GM23248 (cell line): ENCODE measurements around the gene TNS2. TPM values are rescaled to one million over a fixed set of nuclear protein-coding genes. Genes with fewer than 3 reads are reported as not detected.

Source experiments
- DNase-seq: peaks from one replicate; pipeline ENCODE4 v3.0.0-alpha.2; 2015
- H2AFZ ChIP-seq: fragments of 200-600 bp; sonication (generic); 2 replicates; pipeline ENCODE4 v1.6.1; 2016; ENCODE audit warnings: antibody characterized with exemption
- H3F3A ChIP-seq: fragments of 200-600 bp; sonication (generic); 2 replicates; pipeline ENCODE4 v1.6.1; 2016; ENCODE audit warnings: mild to moderate bottlenecking, antibody characterized with exemption, mixed run types; ENCODE audit not compliant: insufficient read depth
- H3K27ac ChIP-seq: fragments of 200-600 bp; sonication (generic); 2 replicates; pipeline ENCODE4 v1.5.1; 2016; ENCODE audit warnings: mild to moderate bottlenecking
- H3K27me3 ChIP-seq: fragments of 200-600 bp; sonication (generic); replicated peaks from 2 replicates; pipeline ENCODE4 v1.6.1; 2016; ENCODE audit warnings: mild to moderate bottlenecking; ENCODE audit not compliant: insufficient read depth
- H3K36me3 ChIP-seq: fragments of 200-600 bp; sonication (generic); 2 replicates; pipeline ENCODE4 v1.6.1; 2016; ENCODE audit warnings: low read depth, mild to moderate bottlenecking
- H3K4me1 ChIP-seq: fragments of 200-600 bp; sonication (generic); 2 replicates; pipeline ENCODE4 v1.6.1; 2016; ENCODE audit warnings: mild to moderate bottlenecking; ENCODE audit not compliant: insufficient read depth
- H3K4me2 ChIP-seq: fragments of 200-600 bp; sonication (generic); one replicate; pipeline ENCODE4 v1.6.1; 2016; ENCODE audit warnings: mild to moderate bottlenecking; ENCODE audit not compliant: unreplicated experiment
- H3K4me3 ChIP-seq: fragments of 200-600 bp; sonication (generic); 2 replicates; pipeline ENCODE4 v1.5.1; 2016; ENCODE audit warnings: mild to moderate bottlenecking
- H3K79me2 ChIP-seq: fragments of 200-600 bp; sonication (generic); 2 replicates; pipeline ENCODE4 v1.6.1; 2016; ENCODE audit warnings: mild to moderate bottlenecking; ENCODE audit not compliant: insufficient read depth
- H3K9ac ChIP-seq: fragments of 200-600 bp; sonication (generic); 2 replicates; pipeline ENCODE4 v1.6.1; 2016; ENCODE audit warnings: mild to moderate bottlenecking
- H3K9me2 ChIP-seq: fragments of 200-600 bp; sonication (generic); 2 replicates; pipeline ENCODE4 v1.6.1; 2016; ENCODE audit warnings: mixed run types, mild to moderate bottlenecking, moderate library complexity; ENCODE audit not compliant: insufficient read depth
- H3K9me3 ChIP-seq: fragments of 200-600 bp; sonication (generic); one replicate; pipeline ENCODE4 v1.6.1; 2017; ENCODE audit warnings: low read depth
- H4K20me1 ChIP-seq: fragments of 200-600 bp; sonication (generic); 2 replicates; pipeline ENCODE4 v1.6.0; 2016; ENCODE audit not compliant: insufficient read depth
- EZH2 ChIP-seq: fragments of 200-600 bp; sonication (generic); IDR thresholded peaks from 2 replicates; pipeline ENCODE4 v1.6.1; 2018; ENCODE audit warnings: antibody characterized with exemption, mild to moderate bottlenecking; ENCODE audit not compliant: insufficient read depth, poor library complexity, severe bottlenecking
- EZH2phosphoT487 ChIP-seq: fragments of 200-600 bp; sonication (generic); IDR thresholded peaks from 2 replicates; pipeline ENCODE4 v1.6.1; 2018; ENCODE audit warnings: antibody characterized with exemption, moderate library complexity, mild to moderate bottlenecking, low read depth; ENCODE audit not compliant: insufficient read depth
- WGBS, 2 experiments: methylation state at CpG; one replicate each; pipeline ENCODE4 v1.1.6; 2015 to 2017; ENCODE audit warnings: low lambda C conversion rate in 2 of 2, low coverage in 1 of 2; ENCODE audit errors: missing lambda C conversion rate in 2 of 2; 5-methylcytosine and 5-hydroxymethylcytosine counted together
- in situ Hi-C: fragments of 300-500 bp; cut with MboI; formaldehyde crosslinking; loops from 2 replicates; pipeline ENCODE4 v1.15.0; 2020
- polyA plus RNA-seq: library from polyadenylated mRNA; unstranded; fragments of >200 nt; fragmentation: Nextera tagmentation; extraction: Ambion mirVana; gene quantifications from 2 replicates; pipeline ENCODE4 v1.2.1, GENCODE V29; 2016
- total RNA-seq: library from RNA; depleted of rRNA; stranded (reverse); fragments of >200 nt; shearing (Covaris generic); gene quantifications from 2 replicates; pipeline ENCODE4 v1.2.3, GENCODE V29; 2014

TNS2 gene
- total and polyA plus RNA-seq, 2 experiments from 2014 or later: 26.1 to 41.6 TPM

GRCh38 chr12:53068811-53069585, 19.1 kb downstream of the TNS2 start:
- Histone ChIP-seq H3K9me2 (no peaks in the 10 kb centered on the region), H3K36me3 (0 out of 2 replicates have a peak, but pooled peaks cover 1% of the 10 kb centered on the region), H3K4me1 (peaks cover 43% of the 10 kb centered on the region), H3K4me3 (no peak overlapping the region), H3K27me3 (no peaks in the 10 kb centered on the region), H3F3A (peaks cover 25% of the 10 kb centered on the region), H2AFZ (no peak overlapping the region), H3K27ac (no peak overlapping the region), H3K9me3 (no peaks in the 10 kb centered on the region), H3K79me2 (peaks cover 4% of the 10 kb centered on the region), H3K9ac (no peak overlapping the region), H3K4me2 (no peak overlapping the region), H4K20me1 (no peaks in the 10 kb centered on the region)
- 83% methylated on average over 15 of the region's 15 CpGs for WGBS, 2 experiments
- in situ Hi-C loops: no loop called here
- no peak for TF ChIP-seq EZH2phosphoT487
- TF ChIP-seq EZH2: no peak
- DNase-seq: no peak

DNA sequence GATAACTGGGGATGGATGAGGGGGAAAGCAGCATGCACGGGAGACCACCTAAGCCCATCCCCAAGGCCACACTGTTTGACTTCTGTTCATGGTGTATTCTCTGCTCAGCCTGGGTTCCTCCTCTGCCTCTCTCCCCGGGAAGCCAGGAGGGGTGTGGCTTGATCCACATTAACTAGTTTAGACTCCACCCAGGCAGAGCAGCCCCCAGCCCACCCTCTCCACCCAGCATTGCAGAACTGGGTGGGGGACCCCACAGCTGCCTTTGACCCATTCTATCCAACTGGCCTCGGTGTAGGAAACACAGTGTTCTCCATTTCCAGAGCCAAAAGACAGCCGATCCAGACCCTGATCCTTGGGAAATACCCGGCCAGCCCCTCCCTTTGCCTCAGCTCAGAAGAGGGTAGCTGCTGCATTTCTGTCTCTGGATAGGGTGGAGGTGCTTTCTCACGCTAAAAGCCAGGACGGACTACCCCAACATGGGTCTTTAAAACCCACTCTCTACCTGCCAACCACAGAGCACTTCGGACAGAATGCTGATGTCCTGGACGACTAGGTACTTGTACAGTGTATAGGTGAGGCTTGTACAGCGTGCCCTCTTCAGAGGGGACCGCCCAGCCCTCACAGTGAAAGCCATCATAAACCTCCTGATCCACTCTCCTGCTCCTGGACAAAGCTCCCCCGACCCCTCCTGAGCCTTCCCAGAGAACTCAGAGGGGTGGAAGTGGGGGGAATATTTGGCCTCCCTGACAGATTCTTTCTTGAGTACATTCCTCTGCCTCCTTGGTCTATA, 20.0 kb downstream of the TNS2 start:
- Histone ChIP-seq H3K9me3 (no peaks in the 10 kb centered on the region), H3K27ac (no peak overlapping the region), H3K9ac (no peak overlapping the region), H3K79me2 (peaks cover 8% of the 10 kb centered on the region), H4K20me1 (no peaks in the 10 kb centered on the region), H3K36me3 (no peaks in the 10 kb centered on the region), H3K4me3 (no peak overlapping the region), H3K4me2 (no peak overlapping the region), H3K27me3 (no peaks in the 10 kb centered on the region), H2AFZ (no peak overlapping the region), H3K9me2 (no peaks in the 10 kb centered on the region), H3F3A (peaks cover 17% of the 10 kb centered on the region), H3K4me1 (peaks cover 41% of the 10 kb centered on the region)
- TF ChIP-seq EZH2phosphoT487: no peak
- no peak for TF ChIP-seq EZH2
- DNase-seq: no peak
- in situ Hi-C loops: no loop called here
- 35 to 42% methylated on average over 11 to 12 of the region's 12 CpGs for WGBS, 2 experiments

DNA sequence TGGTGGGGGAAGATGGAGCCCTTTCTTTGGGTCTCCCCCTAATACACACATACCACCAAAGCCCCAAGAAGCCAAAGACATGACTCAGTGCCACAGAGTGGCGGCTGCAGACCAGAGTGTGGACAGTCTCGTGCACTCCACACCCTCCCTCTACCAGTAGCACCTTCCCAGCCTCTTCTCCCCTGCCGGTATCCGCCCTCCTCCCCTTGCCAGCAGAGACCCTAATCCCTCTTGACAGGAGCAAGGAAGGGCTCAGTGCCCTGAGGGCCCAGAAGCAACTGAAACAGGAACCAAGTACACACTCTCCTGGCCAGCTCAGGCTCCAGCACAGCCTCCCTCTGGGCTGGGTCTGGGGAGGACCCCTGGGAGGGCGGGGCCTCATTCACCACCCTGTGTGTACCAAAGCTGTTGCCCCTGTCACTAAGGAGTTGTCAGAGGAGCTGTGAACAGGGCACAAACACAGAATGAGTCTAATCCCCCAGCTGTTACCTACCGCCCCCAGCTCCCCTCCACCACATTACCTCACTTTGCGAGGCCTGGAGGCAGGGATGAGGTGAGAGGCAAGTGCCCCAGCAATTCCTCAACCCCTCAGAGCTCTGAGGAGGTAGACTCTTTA, 21.1 kb downstream of the TNS2 start:
- no peak overlapping the region for H3K4me3 ChIP-seq
- H3K36me3 ChIP-seq: no peaks in the 10 kb centered on the region
- H3K79me2 ChIP-seq: peaks cover 17% of the 10 kb centered on the region
- WGBS, 2 experiments: 51 to 57% methylated on average over 7 of the region's 7 CpGs
- peak overlapping the region; percentile 34 for H3K9ac ChIP-seq
- peak; percentile 54 for DNase-seq
- peak overlapping the region; percentile 60 for H3K4me2 ChIP-seq
- H3K9me3 ChIP-seq: no peaks in the 10 kb centered on the region
- TF ChIP-seq EZH2phosphoT487 (no peak), EZH2 (no peak)
- H3K9me2 ChIP-seq: no peaks in the 10 kb centered on the region
- no peaks in the 10 kb centered on the region for H3K27me3 ChIP-seq
- no peaks in the 10 kb centered on the region for H4K20me1 ChIP-seq
- no peak overlapping the region for H2AFZ ChIP-seq
- H3K4me1 ChIP-seq: peaks cover 40% of the 10 kb centered on the region
- H3K27ac ChIP-seq: peak overlapping the region; percentile 36
- in situ Hi-C loops: no loop called here
- H3F3A ChIP-seq: 0 out of 2 replicates have a peak, but pooled peaks cover 7% of the 10 kb centered on the region

DNA sequence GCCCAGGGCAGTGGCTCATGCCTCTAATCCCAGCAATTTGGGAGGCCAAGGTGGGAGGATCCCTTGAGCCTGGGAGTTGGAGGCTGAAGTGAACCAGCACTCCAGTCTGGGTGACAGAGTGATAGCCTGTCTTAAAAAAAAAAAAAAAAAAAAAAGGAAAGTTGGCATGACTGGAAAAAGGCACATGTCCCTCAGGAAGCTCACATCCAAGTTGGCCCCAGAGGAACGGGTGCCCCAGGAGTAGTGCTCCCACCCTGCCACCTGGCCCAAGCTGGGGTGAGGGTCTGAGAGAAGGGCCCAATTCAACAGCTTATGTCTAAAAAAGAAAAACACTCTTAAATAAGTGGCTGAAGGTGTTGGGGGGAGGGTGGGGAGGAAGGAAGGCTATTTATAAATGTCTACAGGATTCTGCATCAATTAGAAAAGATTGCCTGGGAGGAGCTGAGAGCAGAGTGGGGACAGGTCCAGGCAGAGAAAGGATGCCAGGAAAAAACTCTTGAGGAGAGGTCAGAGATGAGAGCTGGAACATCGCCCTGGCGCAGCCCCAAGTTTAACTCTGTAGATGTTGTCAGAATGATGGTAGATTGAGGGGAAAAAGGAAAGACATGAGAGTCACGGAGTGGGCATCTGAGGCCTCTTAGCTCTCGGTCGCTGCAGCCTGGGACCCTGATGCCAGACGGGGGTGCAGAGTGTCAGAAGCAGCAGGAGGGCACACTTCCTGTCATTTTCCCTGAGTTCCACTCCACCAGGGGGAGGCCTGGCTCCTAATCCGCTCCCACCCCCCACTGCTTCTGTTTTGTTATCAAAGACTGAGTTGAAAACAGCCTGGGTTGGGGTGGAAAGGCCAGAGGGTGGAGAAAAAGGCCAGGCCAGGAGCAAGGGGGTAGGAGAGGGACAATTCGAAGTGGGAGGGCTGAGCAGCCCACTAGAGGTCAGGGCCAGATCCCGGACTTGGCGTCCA, 22.0 kb downstream of the TNS2 start:
- H3K4me1 ChIP-seq: peaks cover 33% of the 10 kb centered on the region
- H2AFZ ChIP-seq: no peak overlapping the region
- H3K4me2 ChIP-seq: peak overlapping the region; percentile 60
- 32 to 38% methylated on average over 11 of the region's 11 CpGs for WGBS, 2 experiments
- H4K20me1 ChIP-seq: no peaks in the 10 kb centered on the region
- peaks cover 2% of the 10 kb centered on the region; the same call in 1 of the 2 replicates for H3K36me3 ChIP-seq
- no peaks in the 10 kb centered on the region for H3K9me2 ChIP-seq
- H3K9ac ChIP-seq: peak overlapping the region; percentile 34
- H3K4me3 ChIP-seq: no peak overlapping the region
- 0 out of 2 replicates have a peak, but pooled peaks cover 4% of the 10 kb centered on the region for H3F3A ChIP-seq
- in situ Hi-C loops: no loop called here
- H3K9me3 ChIP-seq: no peaks in the 10 kb centered on the region
- TF ChIP-seq EZH2 (no peak), EZH2phosphoT487 (no peak)
- no peaks in the 10 kb centered on the region for H3K27me3 ChIP-seq
- peak overlapping the region; percentile 36; the same call in 1 of the 2 replicates for H3K27ac ChIP-seq
- DNase-seq: peak; percentile 49
- peaks cover 26% of the 10 kb centered on the region for H3K79me2 ChIP-seq
